Activated CD8-positive, alpha-beta T cell treated with anti-CD3 and anti-CD28 coated beads for 36 hours (primary cell): ENCODE data around the gene MS4A6A. TPM values are rescaled to one million over a fixed set of nuclear protein-coding genes. Genes with fewer than 3 reads are reported as not detected.

Experiments
- ATAC-seq: fragments of 200-7000 bp; cut with Tn5 transposase; one replicate; pipeline ENCODE4 v1.10.0; 2021; ENCODE audit warnings: mild to moderate bottlenecking, moderate library complexity
- CTCF ChIA-PET: fragments of 350-600 bp; sonication (Branson Sonifier 250); formaldehyde crosslinking; loops from one replicate; lab custom pipeline; 2021; ENCODE audit warnings: antibody characterized with exemption; lab: Charles Lee
- POLR2A ChIA-PET: fragments of 350-600 bp; sonication (Branson Sonifier 250); formaldehyde crosslinking; loops from one replicate; lab custom pipeline; 2021; ENCODE audit warnings: antibody characterized with exemption; lab: Charles Lee
- DNase-seq: peaks from one replicate; pipeline ENCODE4 v3.0.0-alpha.2; 2020
- H3K27ac Mint-ChIP-seq: one replicate; pipeline ENCODE4 v1.8.0; 2021; ENCODE audit warnings: mild to moderate bottlenecking, mixed read lengths
- H3K27me3 Mint-ChIP-seq: one replicate; pipeline ENCODE4 v1.8.0; 2021; ENCODE audit warnings: mixed read lengths
- H3K36me3 Mint-ChIP-seq: one replicate; pipeline ENCODE4 v1.8.0; 2021; ENCODE audit warnings: low read depth, mixed read lengths
- H3K4me1 Mint-ChIP-seq: one replicate; pipeline ENCODE4 v1.8.0; 2021; ENCODE audit warnings: low read depth, mixed read lengths
- H3K4me3 Mint-ChIP-seq: one replicate; pipeline ENCODE4 v1.8.0; 2021; ENCODE audit warnings: mild to moderate bottlenecking, moderate library complexity, mixed read lengths
- H3K9me3 Mint-ChIP-seq: one replicate; pipeline ENCODE4 v1.8.0; 2021; ENCODE audit warnings: mixed read lengths
- CTCF ChIP-seq: fragments of 200-600 bp; IDR thresholded peaks from one replicate; pipeline ENCODE4 v1.8.0; 2022; ENCODE audit warnings: antibody characterized with exemption, mild to moderate bottlenecking
- intact Hi-C: fragments of 100-400 bp; cut with micrococcal nuclease; formaldehyde crosslinking; loops from one replicate; pipeline ENCODE4 v1.10.0; 2022
- microRNA-seq: library from miRNA; unstranded; fragments of <30 nt; microRNA quantifications from one replicate; pipeline ENCODE4 v1.2.0, GENCODE V29; 2022; ENCODE audit warnings: borderline microRNAs expressed, borderline replicate concordance
- total RNA-seq, 2 experiments: library from RNA; stranded (reverse); gene quantifications; one replicate each; pipeline ENCODE4 v1.2.3, GENCODE V29; 2021

Gene MS4A6A
- total RNA-seq, 2 experiments from 2014 or later, result not detected

DNA sequence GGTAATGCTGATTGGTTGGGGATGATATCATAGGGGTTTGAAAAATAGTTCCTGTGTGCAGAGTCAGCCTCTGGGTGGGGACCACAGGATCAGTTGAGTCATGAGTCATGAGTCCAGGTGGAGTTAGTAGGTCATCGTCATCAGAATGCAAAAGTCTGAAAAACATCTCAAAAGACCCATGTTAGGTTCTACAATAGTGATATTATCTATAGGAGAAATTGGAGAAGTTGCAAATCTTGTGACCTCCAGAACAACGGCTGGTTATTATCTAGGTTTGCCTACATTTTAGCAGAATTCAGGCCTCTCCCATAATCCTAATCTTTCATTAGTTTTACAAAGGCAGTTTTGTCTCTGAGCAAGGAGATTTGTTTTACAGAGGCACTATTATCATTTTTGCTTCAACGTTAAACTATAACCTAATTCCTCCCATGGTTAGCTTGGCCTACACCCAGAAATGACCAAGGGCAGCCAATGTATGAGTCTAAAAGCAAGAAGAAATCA, 55.5 kb downstream of the MS4A6A start:
- ChIA-PET CTCF (no interaction called here), POLR2A (no interaction called here)
- TF ChIP-seq CTCF, result no peak
- H3K4me1 Mint-ChIP-seq, result no peaks in the 10 kb centered on the region
- no peak overlapping the region for H3K4me3 Mint-ChIP-seq
- no peak for DNase-seq
- H3K36me3 Mint-ChIP-seq, result no peaks in the 10 kb centered on the region
- no peak overlapping the region for H3K27ac Mint-ChIP-seq
- peaks cover 5% of the 10 kb centered on the region for H3K27me3 Mint-ChIP-seq
- no peaks in the 10 kb centered on the region for H3K9me3 Mint-ChIP-seq
- no peak for ATAC-seq
- intact Hi-C loops, result no loop called here

- no peak for ATAC-seq
These were observed 56.8 kb downstream of the MS4A6A start for GRCh38 chr11:60125956-60126585.

DNA sequence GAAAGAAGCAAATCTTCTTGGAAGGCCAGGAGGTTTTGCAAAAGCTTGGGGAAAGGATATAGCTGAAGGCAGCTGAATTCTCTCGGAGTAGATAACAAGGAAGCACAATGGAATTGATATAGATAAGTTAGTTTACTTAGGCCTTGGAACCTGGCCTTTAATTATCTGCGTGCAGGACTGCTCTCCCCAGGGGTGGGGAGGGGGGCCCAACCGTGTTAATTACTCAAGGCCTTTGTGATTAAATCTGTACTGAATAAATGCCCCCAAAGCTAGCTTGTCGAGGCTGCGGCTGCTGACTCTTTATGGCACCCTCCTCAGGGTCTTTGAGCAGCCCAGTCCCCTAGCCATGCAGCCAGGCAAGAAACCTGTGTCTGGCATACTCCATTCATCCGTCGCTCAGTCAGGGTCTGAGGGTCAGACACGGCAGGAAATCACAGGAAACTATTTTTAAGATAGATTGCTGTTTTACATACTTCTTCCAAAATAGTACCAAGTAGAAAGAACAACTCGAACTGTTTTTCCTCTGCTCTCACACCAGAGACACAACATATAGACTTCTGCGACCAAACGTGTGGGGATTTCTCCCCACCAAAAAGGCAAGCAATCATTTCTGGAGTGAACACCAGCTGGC, 58.0 kb downstream of the MS4A6A start:
- H3K27ac Mint-ChIP-seq, result no peak overlapping the region
- POLR2A ChIA-PET, result no interaction called here
- no peak overlapping the region for H3K4me3 Mint-ChIP-seq
- no peak for ATAC-seq
- TF ChIP-seq CTCF, result no peak
- peaks cover 6% of the 10 kb centered on the region for H3K27me3 Mint-ChIP-seq
- DNase-seq, result no peak
- H3K9me3 Mint-ChIP-seq, result no peaks in the 10 kb centered on the region
- CTCF ChIA-PET, result no interaction called here
- intact Hi-C loops, result no loop called here
- H3K4me1 Mint-ChIP-seq, result no peaks in the 10 kb centered on the region
- H3K36me3 Mint-ChIP-seq, result no peaks in the 10 kb centered on the region

More at GRCh38 chr11:60125956-60126585, 56.8 kb downstream of the MS4A6A start:
- DNase-seq, result no peak
- no peak overlapping the region for H3K27ac Mint-ChIP-seq
- H3K4me1 Mint-ChIP-seq, result no peaks in the 10 kb centered on the region
- peaks cover 6% of the 10 kb centered on the region for H3K27me3 Mint-ChIP-seq
- TF ChIP-seq CTCF, result no peak
- H3K4me3 Mint-ChIP-seq, result no peak overlapping the region
- intact Hi-C loops, result no loop called here
- POLR2A ChIA-PET, result no interaction called here
- no peaks in the 10 kb centered on the region for H3K36me3 Mint-ChIP-seq
- CTCF ChIA-PET, result interaction anchor here (1.5 kb wide), 1 partner anchor 303 kb away, joined by 4 read pairs; no protein-coding TSS in a partner anchor
- H3K9me3 Mint-ChIP-seq, result no peaks in the 10 kb centered on the region

Small RNA genes within 50 kb of the gene (microRNA-seq; reads per million reads assigned to microRNA genes)
- not detected for gene MIR6503

Other genes with a start within 250 kb of the MS4A6A start
- gene OOSP1, start 244.7 kb downstream of the MS4A6A start, total RNA-seq, result not detected
- gene OOSP4A, start 219.1 kb downstream of the MS4A6A start, total RNA-seq, result not detected
- gene OOSP4B, start 165.9 kb downstream of the MS4A6A start, total RNA-seq, result not detected
- gene OOSP2, start 142.7 kb downstream of the MS4A6A start, total RNA-seq, result not detected
- not detected for gene MS4A3, start 126.4 kb downstream of the MS4A6A start, total RNA-seq
- gene MS4A2, start 94.4 kb downstream of the MS4A6A start, total RNA-seq, result not detected
- not detected for gene MS4A4E, start 60.1 kb upstream of the MS4A6A start, total RNA-seq
- not detected for gene MS4A4A, start 97.6 kb upstream of the MS4A6A start, total RNA-seq
- gene MS4A6E, start 144.2 kb upstream of the MS4A6A start, total RNA-seq, result not detected
- gene MS4A7, start 195.4 kb upstream of the MS4A6A start, total RNA-seq, result not detected
- not detected for gene MS4A14, start 213.4 kb upstream of the MS4A6A start, total RNA-seq
- gene MS4A5, start 246.5 kb upstream of the MS4A6A start, total RNA-seq, result not detected